CD14-positive monocyte (primary cell): ENCODE data around the gene SUGCT. TPM values are rescaled to one million over a fixed set of nuclear protein-coding genes. Genes with fewer than 3 reads are reported as not detected.

Experiments used
- DNase-seq, 3 donors: peaks; one replicate each; pipeline ENCODE4 v3.0.0-alpha.2; 2011 to 2022
- H2AFZ ChIP-seq: 2 replicates; pipeline ENCODE4 v1.6.0; 2012; ENCODE audit warnings: mild to moderate bottlenecking, low read depth, low read length, inconsistent platforms; ENCODE audit not compliant: insufficient read depth, poor library complexity, severe bottlenecking
- H3K27ac ChIP-seq, 2 donors: 1 replicate in 1 of 2; 2 replicates in 1 of 2; pipeline ENCODE4 v1.5.1; 2012 to 2013; ENCODE audit warnings: low read length in 2 of 2, control low read depth in 1 of 2, inconsistent platforms in 1 of 2, low read depth in 1 of 2, mild to moderate bottlenecking in 1 of 2
- H3K27me3 ChIP-seq, 2 donors: one replicate each; pipeline versions ENCODE4 v1.6.0 to v1.6.1; 2011 to 2013; ENCODE audit warnings: low read length in 2 of 2; ENCODE audit not compliant: control insufficient read depth in 2 of 2, insufficient read depth in 2 of 2
- H3K36me3 ChIP-seq, 2 donors: replicated peaks in 1 of 2; 1 replicate in 1 of 2; 2 replicates in 1 of 2; pipeline versions ENCODE4 v1.5.1 to v1.6.1; 2012 to 2013; ENCODE audit warnings: low read length in 2 of 2, control low read depth in 1 of 2, inconsistent platforms in 1 of 2, mild to moderate bottlenecking in 1 of 2; ENCODE audit not compliant: insufficient read depth in 2 of 2, control insufficient read depth in 1 of 2
- H3K4me1 ChIP-seq, 2 donors: 1 replicate in 1 of 2; 2 replicates in 1 of 2; pipeline versions ENCODE4 v1.5.1 to v1.6.1; 2012 to 2013; ENCODE audit warnings: low read length in 2 of 2, control low read depth in 1 of 2, inconsistent platforms in 1 of 2, mild to moderate bottlenecking in 1 of 2, moderate library complexity in 1 of 2; ENCODE audit not compliant: insufficient read depth in 2 of 2, control insufficient read depth in 1 of 2
- H3K4me2 ChIP-seq: replicated peaks from 2 replicates; pipeline ENCODE3; 2012; ENCODE audit warnings: low read length, moderate library complexity, mild to moderate bottlenecking; ENCODE audit not compliant: poor library complexity, severe bottlenecking; ENCODE audit errors: extremely low read depth
- H3K4me3 ChIP-seq, 3 experiments: fragments of 200-600 bp in 1 of 3; sonication (generic) in 1 of 3; replicated peaks in 1 of 3; 1 replicate in 2 of 3; 2 replicates in 1 of 3; pipeline ENCODE4 v1.5.1; 2011 to 2013; ENCODE audit warnings: low read length in 3 of 3, mild to moderate bottlenecking in 3 of 3, control low read depth in 2 of 3, low read depth in 2 of 3, inconsistent platforms in 1 of 3, moderate library complexity in 1 of 3
- H3K79me2 ChIP-seq: 2 replicates; pipeline ENCODE4 v1.6.0; 2012; ENCODE audit warnings: mild to moderate bottlenecking, control low read depth, inconsistent platforms, low read length, moderate library complexity; ENCODE audit not compliant: insufficient read depth
- H3K9ac ChIP-seq: 2 replicates; pipeline ENCODE4 v1.6.0; 2017; ENCODE audit warnings: low read length, mild to moderate bottlenecking; ENCODE audit not compliant: insufficient read depth, poor library complexity, severe bottlenecking
- H3K9me3 ChIP-seq, 2 donors: replicated peaks in 1 of 2; 1 replicate in 1 of 2; 2 replicates in 1 of 2; pipeline versions ENCODE4 v1.5.1 to v1.6.1; 2012 to 2013; ENCODE audit warnings: low read length in 2 of 2, control low read depth in 1 of 2; ENCODE audit not compliant: control insufficient read depth in 1 of 2, insufficient read depth in 1 of 2
- H4K20me1 ChIP-seq: 2 replicates; pipeline ENCODE4 v1.6.0; 2012; ENCODE audit warnings: mild to moderate bottlenecking, low read length, control low read depth, moderate library complexity; ENCODE audit not compliant: insufficient read depth
- H3K27ac Mint-ChIP-seq, 7 donors: one replicate each; pipeline ENCODE4 v1.8.0; 2020; ENCODE audit warnings: mild to moderate bottlenecking in 7 of 7, mixed read lengths in 7 of 7, moderate library complexity in 6 of 7, inconsistent platforms in 2 of 7
- H3K27me3 Mint-ChIP-seq, 3 donors: one replicate each; pipeline ENCODE4 v1.8.0; 2021 to 2022; ENCODE audit warnings: low read depth in 3 of 3, mild to moderate bottlenecking in 3 of 3, mixed read lengths in 3 of 3, moderate library complexity in 3 of 3, inconsistent platforms in 1 of 3
- H3K36me3 Mint-ChIP-seq, 2 donors: one replicate each; pipeline ENCODE4 v1.8.0; 2020; ENCODE audit warnings: mixed read lengths in 2 of 2, inconsistent platforms in 1 of 2, mild to moderate bottlenecking in 1 of 2
- H3K4me1 Mint-ChIP-seq: one replicate; pipeline ENCODE4 v1.8.0; 2020; ENCODE audit warnings: mild to moderate bottlenecking, mixed read lengths
- H3K4me3 Mint-ChIP-seq, 2 donors: one replicate each; pipeline ENCODE4 v1.8.0; 2020; ENCODE audit warnings: mild to moderate bottlenecking in 2 of 2, mixed read lengths in 2 of 2, moderate library complexity in 1 of 2
- H3K9me3 Mint-ChIP-seq, 7 donors: one replicate each; pipeline ENCODE4 v1.8.0; 2020 to 2022; ENCODE audit warnings: mixed read lengths in 7 of 7, mild to moderate bottlenecking in 6 of 7, moderate library complexity in 6 of 7, inconsistent platforms in 2 of 7
- CTCF ChIP-seq: fragments of 200-600 bp; IDR thresholded peaks from one replicate; pipeline ENCODE4 v1.8.0; 2022; ENCODE audit warnings: antibody characterized with exemption, mild to moderate bottlenecking
- WGBS: methylation state at CpG from one replicate; pipeline ENCODE4 v1.1.5; 2013; ENCODE audit warnings: missing lambda C conversion rate; ENCODE audit not compliant: insufficient coverage; 5-methylcytosine and 5-hydroxymethylcytosine counted together
- intact Hi-C, 2 donors: fragments of 100-400 bp; cut with micrococcal nuclease; formaldehyde crosslinking; loops; one replicate each; pipeline versions ENCODE4 v1.15.0 to v1.15.1; 2023
- polyA plus RNA-seq, 3 donors: library from polyadenylated mRNA; depleted of rRNA in 1 of 3; unstranded in 2 of 3; stranded (reverse) in 1 of 3; fragments of 300-500 nt in 2 of 3; fragments of >200 nt in 1 of 3; fragmentation: Illumina TruSeq in 2 of 3; gene quantifications; 1 replicate in 2 of 3; 2 replicates in 1 of 3; pipeline ENCODE4 v1.2.3, GENCODE V29; 2012 to 2021

The SUGCT gene
- polyA plus RNA-seq, 3 donors: not detected

- H3K4me2 ChIP-seq: no peak overlapping the region
- H3K36me3 Mint-ChIP-seq: no peaks in the 10 kb centered on the region
- H4K20me1 ChIP-seq: no peaks in the 10 kb centered on the region
- peaks cover 0 to 3% (median 3%) of the 10 kb centered on the region in 3 donors for H3K27me3 Mint-ChIP-seq
- no peaks in the 10 kb centered on the region for H3K27me3 ChIP-seq
- no peak overlapping the region for H3K4me3 ChIP-seq
- DNase-seq: no peak
- H3K4me1 Mint-ChIP-seq: peaks cover 10% of the 10 kb centered on the region
- no peak overlapping the region for H3K27ac Mint-ChIP-seq
- no peaks in the 10 kb centered on the region for H3K9me3 ChIP-seq
- peaks cover 0 to 2% (median 0%) of the 10 kb centered on the region in 7 donors for H3K9me3 Mint-ChIP-seq
- H3K4me1 ChIP-seq: no peaks in the 10 kb centered on the region
- no peaks in the 10 kb centered on the region for H3K79me2 ChIP-seq
- H3K9ac ChIP-seq: no peak overlapping the region
- no peaks in the 10 kb centered on the region for H3K36me3 ChIP-seq
- no peak overlapping the region for H3K4me3 Mint-ChIP-seq
- H2AFZ ChIP-seq: no peak overlapping the region
- no peak overlapping the region for H3K27ac ChIP-seq
- TF ChIP-seq CTCF: no peak
- WGBS: 60% methylated on average over 2 of the region's 3 CpGs
- intact Hi-C loops: no loop called here
Observed at GRCh38 chr7:40542982-40543741, 408.4 kb downstream of the SUGCT start.

GRCh38 chr7:40544221-40544723 lies 409.5 kb downstream of the SUGCT start:
- no peak overlapping the region for H3K27ac ChIP-seq
- intact Hi-C loops: no loop called here
- H3K27me3 Mint-ChIP-seq: peaks cover 0 to 3% (median 3%) of the 10 kb centered on the region in 3 donors
- no peak overlapping the region for H3K4me3 ChIP-seq
- H3K27me3 ChIP-seq: no peaks in the 10 kb centered on the region
- H3K4me1 Mint-ChIP-seq: peaks cover 10% of the 10 kb centered on the region
- no peak overlapping the region for H3K4me3 Mint-ChIP-seq
- H3K4me1 ChIP-seq: no peaks in the 10 kb centered on the region
- TF ChIP-seq CTCF: no peak
- H3K27ac Mint-ChIP-seq: no peak overlapping the region
- H2AFZ ChIP-seq: peak overlapping the region; percentile 46
- no peak overlapping the region for H3K9ac ChIP-seq
- no peak overlapping the region for H3K4me2 ChIP-seq
- no peaks in the 10 kb centered on the region for H3K79me2 ChIP-seq
- H3K36me3 Mint-ChIP-seq: no peaks in the 10 kb centered on the region
- peaks cover 0 to 6% (median 0%) of the 10 kb centered on the region in 7 donors for H3K9me3 Mint-ChIP-seq
- DNase-seq: no peak
- no CpG with 5 or more reads among the region's 6 CpGs for WGBS
- H3K9me3 ChIP-seq: no peaks in the 10 kb centered on the region
- H3K36me3 ChIP-seq: no peaks in the 10 kb centered on the region
- no peaks in the 10 kb centered on the region for H4K20me1 ChIP-seq
